ENCODE measurements around the gene LRRC52.

- no peak for TF ChIP-seq CTCF (IDR thresholded peaks at IDR 0.05)
- no peak for TF ChIP-seq EP300 (IDR thresholded peaks at IDR 0.05)
These were observed 32.7 kb downstream of the LRRC52 start for GRCh38 chr1:165576536-165576935.

All from gastroesophageal sphincter (tissue), 3 donors.